Neural progenitor cell (in vitro differentiated cells): ENCODE results near the gene BAG5.

Experiments
- CTCF ChIP-seq: fragments of 200-600 bp; sonication (generic); IDR thresholded peaks from 2 replicates; pipeline ENCODE4 v1.5.1; 2017; ENCODE audit warnings: antibody characterized with exemption, mild to moderate bottlenecking
- EZH2 ChIP-seq: fragments of 200-600 bp; sonication (generic); IDR thresholded peaks from 2 replicates; pipeline ENCODE4 v1.6.1; 2017; ENCODE audit warnings: antibody characterized with exemption, mild to moderate bottlenecking, moderate library complexity
- EZH2phosphoT487 ChIP-seq: fragments of 200-600 bp; sonication (generic); IDR thresholded peaks from 2 replicates; pipeline ENCODE4 v1.6.1; 2017; ENCODE audit warnings: antibody characterized with exemption

- no peak for TF ChIP-seq CTCF
- TF ChIP-seq EZH2: no peak
- TF ChIP-seq EZH2phosphoT487: no peak
These were observed 13.8 kb downstream of the BAG5 start for GRCh38 chr14:103548463-103549351.
